ENCODE measurements around the gene GRP.

Gene GRP

GRCh38 chr18:59267503-59268126 lies 47.7 kb downstream of the GRP start:
- no peak for DNase-seq (ENCODE audit: low read depth in 3 of 3)

GRCh38 chr18:59268127-59268720 lies 48.3 kb downstream of the GRP start:
- no peak for DNase-seq (ENCODE audit: low read depth in 3 of 3)

GRCh38 chr18:59268721-59269562 lies 49.0 kb downstream of the GRP start:
- DNase-seq (ENCODE audit: low read depth in 3 of 3), result no peak

GRCh38 chr18:59269563-59270119 lies 49.7 kb downstream of the GRP start:
- no peak for DNase-seq (ENCODE audit: low read depth in 3 of 3)

- DNase-seq (ENCODE audit: low read depth in 3 of 3), result no peak
These were observed 50.8 kb downstream of the GRP start for GRCh38 chr18:59270689-59271257.

GRCh38 chr18:59271606-59272220 lies 51.8 kb downstream of the GRP start:
- DNase-seq (ENCODE audit: low read depth in 3 of 3), result no peak

GRCh38 chr18:59272221-59272888 lies 52.4 kb downstream of the GRP start:
- DNase-seq (ENCODE audit: low read depth in 3 of 3), result no peak

- DNase-seq (ENCODE audit: low read depth in 3 of 3), result no peak
These were observed 53.2 kb downstream of the GRP start, which contains the start of gene RAX for GRCh38 chr18:59272891-59273758. Gene RAX, minus strand, starts transcription at chr18:59273454. Its CDS starts 248 bp downstream, at chr18:59273206.

GRCh38 chr18:59273759-59274532 lies 54.0 kb downstream of the GRP start:
- DNase-seq (ENCODE audit: low read depth in 3 of 3), result no peak

- DNase-seq (ENCODE audit: low read depth in 3 of 3), result no peak
These were observed 54.6 kb downstream of the GRP start for GRCh38 chr18:59274533-59274928.

- no peak for DNase-seq (ENCODE audit: low read depth in 3 of 3)
These were observed 55.5 kb downstream of the GRP start for GRCh38 chr18:59275406-59275949.

GRCh38 chr18:59276047-59276446 lies 56.1 kb downstream of the GRP start:
- no peak for DNase-seq (ENCODE audit: low read depth in 3 of 3)

GRCh38 chr18:59278793-59279192 lies 58.8 kb downstream of the GRP start:
- no peak for DNase-seq (ENCODE audit: low read depth in 3 of 3)

- no peak for DNase-seq (ENCODE audit: low read depth in 3 of 3)
These were observed 59.2 kb downstream of the GRP start for GRCh38 chr18:59279193-59279592.

GRCh38 chr18:59279722-59280121 lies 59.8 kb downstream of the GRP start:
- no peak for DNase-seq (ENCODE audit: low read depth in 3 of 3)
